VCaP (cell line): ENCODE results near the gene GSAP.
"Not testable (repeated sequence)": the region's sequence is repeated elsewhere in the genome, so short reads cannot be mapped to it uniquely, and the experiment has no call there.

ENCODE experiments used
- H3K27ac ChIP-seq: fragments of 450-650 bp; 2 replicates; pipeline ENCODE4 v1.5.1; 2017
- TF ChIP-seq, protein P1 (sequence below): fragments of 450-650 bp; conservative IDR thresholded peaks from 2 replicates; pipeline ENCODE4 v1.5.1; 2017; ENCODE audit warnings: mild to moderate bottlenecking, moderate library complexity

Gene GSAP

DNA sequence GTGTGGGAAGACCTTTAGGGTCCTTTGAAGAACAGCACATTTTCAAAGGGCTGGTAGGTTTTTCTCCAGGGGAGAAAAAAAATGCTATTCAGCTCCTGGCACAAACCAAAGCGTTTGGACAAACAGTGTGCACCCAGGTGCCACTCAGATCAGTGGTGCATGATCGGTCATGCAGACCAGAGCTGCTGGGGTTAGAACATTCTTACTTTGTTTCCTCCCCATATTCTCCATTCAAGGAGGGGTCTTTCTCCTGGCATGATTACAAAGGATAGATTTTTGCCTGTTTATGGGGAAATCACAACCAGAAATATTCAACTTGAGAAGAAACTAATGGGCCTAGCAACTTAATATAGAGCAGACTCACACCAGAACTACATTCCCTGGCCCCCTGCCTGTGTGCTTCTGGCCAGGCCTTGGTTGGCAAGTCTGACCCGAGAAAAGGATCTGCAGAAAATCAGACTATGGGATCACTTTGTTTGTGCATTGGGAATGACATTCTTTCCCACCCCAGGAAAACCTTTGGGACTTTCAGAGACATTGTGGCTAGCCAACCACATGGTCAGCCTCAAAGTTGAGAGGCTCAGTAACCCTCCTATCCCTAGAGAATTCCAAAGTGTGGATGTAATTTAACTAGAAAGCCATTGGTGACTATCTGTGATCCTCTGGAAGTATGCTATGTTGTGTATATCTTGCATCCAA, 134.2 kb downstream of the GSAP start:
- TF ChIP-seq, protein P1, sequence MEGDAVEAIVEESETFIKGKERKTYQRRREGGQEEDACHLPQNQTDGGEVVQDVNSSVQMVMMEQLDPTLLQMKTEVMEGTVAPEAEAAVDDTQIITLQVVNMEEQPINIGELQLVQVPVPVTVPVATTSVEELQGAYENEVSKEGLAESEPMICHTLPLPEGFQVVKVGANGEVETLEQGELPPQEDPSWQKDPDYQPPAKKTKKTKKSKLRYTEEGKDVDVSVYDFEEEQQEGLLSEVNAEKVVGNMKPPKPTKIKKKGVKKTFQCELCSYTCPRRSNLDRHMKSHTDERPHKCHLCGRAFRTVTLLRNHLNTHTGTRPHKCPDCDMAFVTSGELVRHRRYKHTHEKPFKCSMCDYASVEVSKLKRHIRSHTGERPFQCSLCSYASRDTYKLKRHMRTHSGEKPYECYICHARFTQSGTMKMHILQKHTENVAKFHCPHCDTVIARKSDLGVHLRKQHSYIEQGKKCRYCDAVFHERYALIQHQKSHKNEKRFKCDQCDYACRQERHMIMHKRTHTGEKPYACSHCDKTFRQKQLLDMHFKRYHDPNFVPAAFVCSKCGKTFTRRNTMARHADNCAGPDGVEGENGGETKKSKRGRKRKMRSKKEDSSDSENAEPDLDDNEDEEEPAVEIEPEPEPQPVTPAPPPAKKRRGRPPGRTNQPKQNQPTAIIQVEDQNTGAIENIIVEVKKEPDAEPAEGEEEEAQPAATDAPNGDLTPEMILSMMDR, result no peak
- H3K27ac ChIP-seq, result no peak overlapping the region

DNA sequence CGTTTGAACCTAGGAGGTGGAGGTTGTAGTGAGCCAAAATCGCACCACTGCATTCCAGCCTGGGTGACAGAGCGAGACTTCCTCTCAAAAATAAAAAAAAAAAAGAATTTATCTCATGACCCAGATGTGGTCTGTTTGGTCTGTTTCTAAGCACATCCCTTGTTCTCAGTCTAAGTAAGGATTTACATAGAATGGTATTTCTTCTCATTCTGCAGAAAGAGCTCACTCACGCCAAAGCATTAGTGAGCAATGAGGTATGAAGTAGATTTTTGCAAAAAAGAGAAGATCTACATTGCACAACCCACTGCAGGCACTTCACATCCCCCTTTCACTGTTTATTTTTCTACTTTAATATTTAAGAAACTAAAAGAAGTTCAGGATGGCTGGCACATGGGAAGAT, 140.0 kb downstream of the GSAP start:
- TF ChIP-seq, protein P1, result no peak
- no peak overlapping the region for H3K27ac ChIP-seq

DNA sequence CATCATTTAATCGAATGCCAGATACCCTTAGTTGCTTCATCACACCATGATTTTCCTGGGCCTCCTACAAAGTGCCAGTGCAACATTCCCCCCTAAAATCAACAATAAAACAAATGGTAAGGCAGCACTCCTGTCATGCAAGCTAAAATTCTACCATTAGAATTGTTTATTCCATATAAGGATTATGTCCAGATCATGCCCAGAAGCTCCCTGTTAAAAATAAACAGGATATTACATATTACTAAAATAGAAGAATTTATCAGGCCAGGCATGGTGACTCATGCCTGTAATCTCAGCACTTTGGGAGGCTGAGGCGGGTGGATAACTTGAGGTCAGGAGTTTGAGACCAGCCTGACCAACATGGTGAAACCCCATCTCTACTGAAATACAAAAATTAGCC, 140.5 kb downstream of the GSAP start:
- not testable (repeated sequence) for H3K27ac ChIP-seq

DNA sequence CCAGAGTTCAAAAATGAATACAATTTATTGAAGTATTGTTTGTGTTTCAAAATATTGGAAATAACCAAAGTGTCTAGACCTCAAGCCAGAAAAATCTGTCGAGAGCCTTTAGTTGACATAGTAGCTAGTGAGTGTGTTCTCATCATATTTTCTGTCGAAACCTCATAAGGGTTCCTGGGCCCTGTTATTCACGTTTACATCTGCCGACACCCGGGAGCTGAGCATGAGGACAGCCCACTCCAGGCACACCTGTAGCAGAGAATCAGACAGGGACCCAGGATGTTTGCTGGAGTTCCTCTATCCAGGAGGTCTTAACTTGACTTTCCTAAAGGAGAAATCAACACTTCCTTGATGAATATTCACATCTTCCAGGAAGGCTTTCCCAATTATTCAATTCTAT, 144.4 kb downstream of the GSAP start:
- H3K27ac ChIP-seq, result no peak overlapping the region
- TF ChIP-seq, protein P1, result no peak

DNA sequence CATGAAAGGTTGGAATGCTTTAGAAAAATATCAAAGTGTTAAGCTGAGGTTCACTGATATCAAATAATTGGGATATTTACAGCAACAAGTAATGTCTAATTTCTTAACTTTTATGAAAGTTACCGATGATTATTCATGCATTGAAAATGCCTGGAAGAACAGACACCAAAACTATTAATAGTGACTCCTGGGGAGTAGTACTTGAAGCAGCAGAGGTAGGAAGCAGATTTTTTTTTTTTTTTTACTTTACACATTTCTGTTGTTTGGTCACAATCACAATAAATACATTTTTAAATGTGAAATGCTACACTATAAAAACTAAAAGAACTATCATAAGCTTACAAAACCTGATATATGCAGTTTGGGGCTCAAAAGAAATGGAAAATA, 146.1 kb downstream of the GSAP start:
- TF ChIP-seq, protein P1, result no peak
- no peak overlapping the region for H3K27ac ChIP-seq

DNA sequence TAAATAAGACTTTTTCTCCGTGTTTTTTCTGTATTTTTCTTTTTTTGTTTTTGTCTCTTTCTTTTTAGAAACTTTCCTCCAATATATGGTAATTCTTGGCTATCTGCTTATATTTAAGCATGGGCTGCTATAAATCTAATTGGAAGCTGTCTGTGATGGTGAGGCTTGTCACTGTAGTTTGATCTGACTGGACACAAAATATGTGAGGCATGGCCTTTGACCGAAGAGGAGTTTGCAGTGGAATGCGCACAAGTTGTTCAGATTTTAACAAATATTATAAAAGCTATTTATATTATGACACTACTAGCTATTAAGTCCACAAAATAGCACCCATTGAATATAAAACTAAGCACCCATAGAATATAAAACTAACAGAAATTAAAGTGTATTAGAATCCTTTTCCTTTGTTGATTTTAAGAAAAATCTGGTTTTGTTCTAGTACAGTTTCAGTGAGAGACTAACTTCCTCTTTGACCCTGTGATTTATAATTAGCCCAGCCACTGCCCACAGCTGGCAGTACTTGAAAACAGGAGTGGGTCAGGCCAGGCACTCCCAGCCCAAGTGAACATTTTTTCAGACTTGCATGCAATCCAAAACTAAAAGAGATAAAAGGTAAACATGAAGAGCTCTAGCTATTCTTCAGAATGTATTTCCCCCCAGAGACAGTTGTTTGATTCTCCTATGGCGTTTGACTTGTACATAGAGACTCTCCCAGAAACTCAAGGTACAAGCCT, 146.6 kb downstream of the GSAP start:
- H3K27ac ChIP-seq, result no peak overlapping the region

DNA sequence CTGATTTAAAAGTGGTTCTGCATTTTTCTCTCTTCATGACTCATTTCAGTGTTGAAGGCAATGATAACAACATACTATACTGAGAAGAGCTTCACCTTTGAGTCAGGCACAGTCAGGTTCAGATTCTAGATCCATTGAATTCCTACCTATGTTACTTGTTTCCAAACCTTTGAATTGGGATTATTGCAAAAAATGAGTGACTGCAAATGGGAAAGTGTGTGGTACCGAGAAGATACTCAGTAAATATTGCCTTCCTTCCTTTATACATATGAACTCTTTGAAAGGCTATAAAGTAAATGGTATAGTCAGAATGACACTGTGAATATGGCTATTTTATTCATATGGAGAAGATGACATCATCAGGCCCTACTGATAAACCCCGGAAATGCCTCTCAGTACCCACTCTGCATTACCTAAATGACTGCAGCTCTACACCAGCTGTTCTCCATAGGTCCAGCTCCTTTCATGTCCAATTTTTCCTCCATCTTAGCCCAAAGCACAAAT, 149.8 kb downstream of the GSAP start:
- TF ChIP-seq, protein P1, result no peak
- no peak overlapping the region for H3K27ac ChIP-seq

More for the DNA sequence above, 146.6 kb downstream of the GSAP start:
- TF ChIP-seq, protein P1, result no peak

DNA sequence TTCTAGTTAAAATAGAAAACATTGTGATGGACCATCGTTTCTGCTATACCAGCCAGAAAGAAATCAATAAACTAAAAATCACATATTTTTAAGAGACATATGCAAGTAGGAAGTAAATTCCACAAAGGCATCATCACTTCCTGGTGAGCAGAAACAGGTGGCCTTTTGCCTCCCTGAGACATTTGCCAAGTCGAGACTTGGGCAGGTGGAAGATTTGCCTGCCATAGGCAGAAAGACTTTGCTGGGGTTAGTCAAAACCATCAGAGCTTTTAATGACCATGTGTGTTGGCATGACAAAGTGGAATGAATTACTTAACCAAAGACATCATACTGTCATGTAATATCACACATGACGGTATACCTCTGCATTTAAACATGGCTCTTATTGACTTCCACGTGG, 150.5 kb downstream of the GSAP start:
- H3K27ac ChIP-seq, result no peak overlapping the region
- TF ChIP-seq, protein P1, result no peak
